Fibroblast of mammary gland (primary cell): ENCODE results near the gene NSL1.

Experiments
- DNase-seq: peaks from one replicate; pipeline ENCODE4 v3.0.0-alpha.2; 2010; ENCODE audit warnings: low read depth
- H3K4me3 ChIP-seq: 2 replicates; pipeline ENCODE4 v1.5.1; 2011; ENCODE audit warnings: low read depth, mild to moderate bottlenecking, low read length, moderate library complexity; ENCODE audit not compliant: control insufficient read depth
- TF ChIP-seq, protein P1 (sequence below): conservative IDR thresholded peaks from 2 replicates; pipeline ENCODE4 v1.5.1; 2011; ENCODE audit warnings: low read depth, low read length, inconsistent platforms; ENCODE audit not compliant: control insufficient read depth, insufficient read depth

The NSL1 gene

DNA sequence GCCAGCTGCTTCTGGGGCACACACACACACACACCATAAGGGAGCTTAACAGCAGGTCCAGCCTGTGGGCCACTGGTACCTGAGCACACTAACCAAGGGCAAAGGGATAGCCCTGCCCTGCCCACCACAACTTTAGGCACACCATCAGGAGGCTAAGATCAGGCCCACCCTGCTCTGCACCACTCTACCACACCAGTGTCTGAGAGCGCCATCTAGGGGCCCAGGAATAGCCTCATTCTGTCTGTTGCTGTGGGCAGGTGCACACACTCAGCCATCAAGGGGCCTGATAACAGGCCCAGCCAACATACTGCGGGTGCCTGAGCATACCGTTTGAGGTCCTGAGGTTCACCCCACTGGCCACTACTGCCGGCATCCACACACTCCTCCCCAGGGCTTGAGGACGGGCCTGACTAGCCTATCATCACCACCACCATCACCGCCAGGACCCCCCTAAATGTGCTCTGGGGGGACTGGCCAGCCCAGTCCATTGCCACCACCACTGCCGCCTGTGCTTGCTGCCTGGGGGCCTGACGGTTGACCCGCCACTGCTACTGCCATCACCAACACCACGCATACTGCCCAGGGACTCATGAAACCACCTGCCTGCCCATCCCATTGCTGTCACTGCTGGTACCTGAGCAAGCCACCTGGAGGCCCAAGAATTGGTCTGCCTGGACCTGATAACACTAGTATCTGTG lies 31.3 kb downstream of the NSL1 start:
- H3K4me3 ChIP-seq = no peak overlapping the region
- TF ChIP-seq, protein P1, sequence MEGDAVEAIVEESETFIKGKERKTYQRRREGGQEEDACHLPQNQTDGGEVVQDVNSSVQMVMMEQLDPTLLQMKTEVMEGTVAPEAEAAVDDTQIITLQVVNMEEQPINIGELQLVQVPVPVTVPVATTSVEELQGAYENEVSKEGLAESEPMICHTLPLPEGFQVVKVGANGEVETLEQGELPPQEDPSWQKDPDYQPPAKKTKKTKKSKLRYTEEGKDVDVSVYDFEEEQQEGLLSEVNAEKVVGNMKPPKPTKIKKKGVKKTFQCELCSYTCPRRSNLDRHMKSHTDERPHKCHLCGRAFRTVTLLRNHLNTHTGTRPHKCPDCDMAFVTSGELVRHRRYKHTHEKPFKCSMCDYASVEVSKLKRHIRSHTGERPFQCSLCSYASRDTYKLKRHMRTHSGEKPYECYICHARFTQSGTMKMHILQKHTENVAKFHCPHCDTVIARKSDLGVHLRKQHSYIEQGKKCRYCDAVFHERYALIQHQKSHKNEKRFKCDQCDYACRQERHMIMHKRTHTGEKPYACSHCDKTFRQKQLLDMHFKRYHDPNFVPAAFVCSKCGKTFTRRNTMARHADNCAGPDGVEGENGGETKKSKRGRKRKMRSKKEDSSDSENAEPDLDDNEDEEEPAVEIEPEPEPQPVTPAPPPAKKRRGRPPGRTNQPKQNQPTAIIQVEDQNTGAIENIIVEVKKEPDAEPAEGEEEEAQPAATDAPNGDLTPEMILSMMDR = peak; percentile 42
- DNase-seq = peak; percentile 15

DNA sequence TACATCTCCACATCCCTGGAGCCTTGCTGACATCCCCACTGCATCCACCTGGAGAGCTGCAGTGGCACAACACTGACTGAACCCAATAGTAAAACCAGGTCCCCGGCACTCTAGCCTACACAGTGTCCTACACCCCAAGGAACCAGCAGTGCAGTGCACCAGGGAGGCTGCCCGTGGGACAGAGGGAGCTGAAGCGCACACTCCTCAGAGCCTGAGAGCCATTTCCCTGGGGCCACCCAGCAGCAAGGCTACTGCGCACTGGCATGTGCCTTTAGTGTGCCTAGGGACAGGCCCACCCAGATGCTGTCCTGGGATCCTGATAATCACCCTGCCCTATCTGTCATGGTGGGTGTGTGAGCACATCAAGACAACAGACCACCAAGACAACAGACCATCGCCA lies 31.9 kb downstream of the NSL1 start:
- TF ChIP-seq, protein P1 = no peak
- no peak overlapping the region for H3K4me3 ChIP-seq
- DNase-seq = no peak

DNA sequence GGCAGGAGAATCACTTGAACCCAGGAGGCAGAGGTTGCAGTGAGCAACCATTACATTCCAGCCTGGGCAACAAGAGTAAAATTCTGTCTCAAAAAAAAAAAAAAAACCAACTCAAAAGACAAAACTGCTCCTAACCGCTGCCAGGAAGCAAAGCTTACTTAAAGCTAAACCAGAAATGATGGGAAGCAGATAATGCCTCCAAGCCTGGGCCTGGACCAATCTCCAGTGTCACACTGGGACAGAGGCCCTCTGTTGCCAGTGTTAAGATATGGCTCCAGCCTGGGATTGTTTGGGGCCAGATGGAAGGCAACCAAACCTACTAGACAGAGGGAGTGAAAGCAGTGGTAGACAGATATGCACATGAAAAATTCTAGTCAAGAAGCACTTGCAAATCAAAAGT lies 36.9 kb downstream of the NSL1 start:
- TF ChIP-seq, protein P1 = no peak
- no peak for DNase-seq
- no peak overlapping the region for H3K4me3 ChIP-seq

DNA sequence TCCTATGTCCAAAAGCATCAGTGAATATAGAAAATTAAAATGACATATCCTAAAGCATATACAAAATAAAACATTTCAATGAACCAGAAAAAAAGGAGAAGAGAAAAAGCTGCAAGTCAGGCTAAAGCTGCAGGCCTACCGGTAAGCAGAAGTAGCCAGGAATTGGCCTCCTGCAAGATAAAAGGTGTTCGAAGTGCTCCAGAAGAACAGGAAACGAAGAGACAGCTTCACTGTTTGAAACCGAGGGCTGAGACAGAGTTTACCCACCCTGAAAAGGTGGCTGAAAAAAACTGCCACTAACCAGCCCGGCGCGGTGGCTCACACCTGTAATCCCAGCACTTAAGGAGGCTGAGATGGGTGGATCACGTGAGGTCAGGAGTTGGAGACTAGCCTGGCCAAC lies 37.4 kb downstream of the NSL1 start:
- TF ChIP-seq, protein P1 = no peak
- no peak for DNase-seq
- no peak overlapping the region for H3K4me3 ChIP-seq

DNA sequence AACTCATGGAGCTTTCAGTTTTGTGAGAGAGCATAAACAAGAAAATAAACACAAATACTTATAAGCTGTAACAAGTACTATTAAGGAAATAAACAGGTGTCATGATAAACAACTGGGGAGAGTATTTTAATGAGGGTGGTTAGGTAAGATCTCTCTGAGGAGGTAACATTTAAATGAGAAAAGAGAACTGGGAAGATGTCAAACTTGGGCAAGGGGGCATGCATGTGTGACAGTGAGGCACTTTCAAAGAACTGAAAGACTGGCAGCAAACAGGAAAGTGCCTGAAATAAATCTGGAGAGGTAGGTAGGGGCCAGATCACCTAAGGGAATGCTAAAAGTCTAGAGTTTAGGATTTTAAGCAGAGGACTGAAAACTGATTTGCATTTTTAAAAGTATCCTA lies 37.8 kb downstream of the NSL1 start:
- TF ChIP-seq, protein P1 = no peak
- no peak for DNase-seq
- no peak overlapping the region for H3K4me3 ChIP-seq

DNA sequence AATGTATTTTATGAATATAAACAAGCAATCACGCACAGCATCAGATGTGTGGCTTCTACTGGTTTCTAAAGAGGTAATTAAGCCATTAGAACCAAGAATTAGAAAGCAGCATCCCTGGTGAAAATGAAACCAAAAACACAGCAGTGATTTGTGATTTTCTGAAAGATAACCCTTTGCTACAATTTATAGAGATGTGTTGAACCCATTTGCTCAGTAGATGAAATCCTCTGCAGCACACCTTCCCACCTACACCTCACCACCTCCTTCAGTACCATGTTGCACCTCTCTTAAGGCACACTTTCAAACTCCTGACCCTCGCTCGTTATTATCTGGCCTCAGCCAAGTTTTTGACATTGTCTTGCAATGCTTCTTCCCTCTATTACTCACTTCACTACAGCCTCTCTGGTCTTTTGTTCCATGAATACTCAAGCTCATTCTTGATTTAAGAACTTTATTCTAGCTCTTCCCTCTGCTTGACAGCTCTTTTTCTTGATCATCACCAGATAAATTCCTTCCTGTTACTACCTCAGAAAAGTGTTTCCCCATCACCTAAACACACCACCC lies 38.6 kb downstream of the NSL1 start:
- TF ChIP-seq, protein P1 = no peak
- DNase-seq = peak; percentile 39
- peak overlapping the region; percentile 39 for H3K4me3 ChIP-seq

DNA sequence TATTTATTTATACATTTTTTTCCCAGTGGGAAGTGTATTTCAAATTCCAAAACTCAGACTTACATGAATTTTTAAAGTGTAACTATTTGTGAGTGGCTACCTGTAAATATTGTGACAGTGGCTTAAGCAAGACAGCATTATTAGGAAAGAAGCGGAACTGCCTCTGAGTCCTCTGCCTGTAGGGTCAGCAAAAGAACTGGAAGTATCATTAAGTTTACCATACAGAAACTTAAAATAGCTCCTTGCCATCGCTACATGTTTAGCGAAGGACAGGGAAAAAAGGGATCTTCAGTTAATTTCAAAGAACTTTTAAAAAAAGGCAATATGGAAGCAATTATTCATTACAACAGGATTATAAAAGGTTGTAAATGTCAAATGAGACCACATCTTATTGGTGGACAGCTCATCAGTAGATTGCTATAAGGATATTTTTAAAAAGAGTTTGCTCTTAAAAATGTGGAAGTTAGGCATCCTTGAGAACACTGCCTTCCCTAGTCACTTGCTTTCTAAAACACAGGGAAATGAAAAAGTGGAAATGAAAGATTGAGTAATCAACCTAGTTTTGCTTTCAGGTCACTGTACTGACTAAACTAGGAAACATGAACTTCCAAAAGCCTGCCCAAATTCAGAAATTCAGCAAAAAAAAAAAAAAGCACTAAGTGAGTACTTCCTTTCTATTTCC lies 39.2 kb downstream of the NSL1 start:
- TF ChIP-seq, protein P1 = no peak
- DNase-seq = peak; percentile 64
- H3K4me3 ChIP-seq = no peak overlapping the region
